ENCODE data around the gene BEND5. TPM values are rescaled to one million over a fixed set of nuclear protein-coding genes. Genes with fewer than 3 reads are reported as not detected.

BEND5 gene
- total and polyA plus RNA-seq, 2 of the 13 experiments (the other 11 are each of a cell fraction or from before 2014, with no cell fraction given): 0.11 TPM; not detected in 1

DNA sequence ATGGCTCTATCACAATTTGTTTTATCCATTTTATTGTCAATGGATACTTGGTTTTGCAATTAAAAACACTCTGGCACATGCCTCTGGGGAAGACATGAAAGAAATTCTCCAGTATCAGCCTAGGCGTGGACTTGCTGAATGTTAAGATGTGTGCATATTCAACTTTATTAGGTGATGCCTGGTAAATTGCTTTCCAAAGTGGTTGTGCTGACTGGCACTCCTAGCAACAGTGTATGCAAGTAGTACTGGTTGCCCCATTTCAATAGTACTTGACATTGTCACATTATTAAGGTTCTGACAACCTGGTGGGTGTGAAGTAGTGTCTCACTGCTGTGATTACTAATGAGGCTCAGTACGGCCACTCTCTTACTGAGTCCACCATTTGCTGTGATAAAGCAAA lies 48.1 kb downstream of the BEND5 start:
- H3K4me3 ChIP-seq (replicated peaks in 1 of 3; ENCODE audit: insufficient read depth in 1 of 3, low read depth in 2 of 3, low read length in 3 of 3): no peak overlapping the region
- no peak overlapping the region for H3K4me2 ChIP-seq (ENCODE audit: low read depth, low read length)
- H3K9ac ChIP-seq (ENCODE audit: insufficient read depth, low read depth, low read length): no peak overlapping the region
- no peak overlapping the region for H3K27ac ChIP-seq (ENCODE audit: extremely low read length, insufficient read depth, low read length)
- FAIRE-seq: no peak
- CTCF ChIA-PET (ENCODE audit: low intra/inter-chr PET ratio, low total read pairs): no interaction called here
- H3K4me1 ChIP-seq (ENCODE audit: insufficient read depth, low read length): no peaks in the 10 kb centered on the region
- no peak for ATAC-seq
- TF ChIP-seq NBN (conservative IDR thresholded peaks at IDR 0.05) (no peak), PRMT3 (CRISPR knock-in tag; IDR thresholded peaks at IDR 0.05; ENCODE audit: borderline replicate concordance, low read depth) (no peak), YY1 (IDR thresholded peaks at IDR 0.05; ENCODE audit: insufficient read depth, insufficient replicate concordance, low read depth, low read length) (no peak), THYN1 (CRISPR knock-in tag; IDR thresholded peaks at IDR 0.05; ENCODE audit: borderline replicate concordance, low read depth) (no peak)
- TF ChIP-seq, protein P1, sequence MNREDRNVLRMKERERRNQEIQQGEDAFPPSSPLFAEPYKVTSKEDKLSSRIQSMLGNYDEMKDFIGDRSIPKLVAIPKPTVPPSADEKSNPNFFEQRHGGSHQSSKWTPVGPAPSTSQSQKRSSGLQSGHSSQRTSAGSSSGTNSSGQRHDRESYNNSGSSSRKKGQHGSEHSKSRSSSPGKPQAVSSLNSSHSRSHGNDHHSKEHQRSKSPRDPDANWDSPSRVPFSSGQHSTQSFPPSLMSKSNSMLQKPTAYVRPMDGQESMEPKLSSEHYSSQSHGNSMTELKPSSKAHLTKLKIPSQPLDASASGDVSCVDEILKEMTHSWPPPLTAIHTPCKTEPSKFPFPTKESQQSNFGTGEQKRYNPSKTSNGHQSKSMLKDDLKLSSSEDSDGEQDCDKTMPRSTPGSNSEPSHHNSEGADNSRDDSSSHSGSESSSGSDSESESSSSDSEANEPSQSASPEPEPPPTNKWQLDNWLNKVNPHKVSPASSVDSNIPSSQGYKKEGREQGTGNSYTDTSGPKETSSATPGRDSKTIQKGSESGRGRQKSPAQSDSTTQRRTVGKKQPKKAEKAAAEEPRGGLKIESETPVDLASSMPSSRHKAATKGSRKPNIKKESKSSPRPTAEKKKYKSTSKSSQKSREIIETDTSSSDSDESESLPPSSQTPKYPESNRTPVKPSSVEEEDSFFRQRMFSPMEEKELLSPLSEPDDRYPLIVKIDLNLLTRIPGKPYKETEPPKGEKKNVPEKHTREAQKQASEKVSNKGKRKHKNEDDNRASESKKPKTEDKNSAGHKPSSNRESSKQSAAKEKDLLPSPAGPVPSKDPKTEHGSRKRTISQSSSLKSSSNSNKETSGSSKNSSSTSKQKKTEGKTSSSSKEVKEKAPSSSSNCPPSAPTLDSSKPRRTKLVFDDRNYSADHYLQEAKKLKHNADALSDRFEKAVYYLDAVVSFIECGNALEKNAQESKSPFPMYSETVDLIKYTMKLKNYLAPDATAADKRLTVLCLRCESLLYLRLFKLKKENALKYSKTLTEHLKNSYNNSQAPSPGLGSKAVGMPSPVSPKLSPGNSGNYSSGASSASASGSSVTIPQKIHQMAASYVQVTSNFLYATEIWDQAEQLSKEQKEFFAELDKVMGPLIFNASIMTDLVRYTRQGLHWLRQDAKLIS (CRISPR knock-in tag; IDR thresholded peaks at IDR 0.05): no peak
- no peaks in the 10 kb centered on the region for H3K36me3 ChIP-seq (replicated peaks in 1 of 2; ENCODE audit: control insufficient read depth in 1 of 2, insufficient read depth in 2 of 2, low read length in 2 of 2)
- in situ Hi-C loops (cut with HindIII; ENCODE audit: extremely low pct_ligation_motif_present, low pct_unique_long_range_greater_than_20kb) (no loop called here), intact Hi-C loops (cut with micrococcal nuclease; ENCODE audit: unreplicated experiment) (no loop called here)
- BruUV-seq (replicated peaks): no TSS peak
- H3K9me3 ChIP-seq (ENCODE audit: low read length): no peaks in the 10 kb centered on the region
- no peak for DNase-seq (ENCODE audit: low spot score)
- 83% methylated on average over 2 of the region's 2 CpGs for WGBS (ENCODE audit: low lambda C conversion rate)
- POLR2A ChIA-PET: no interaction called here
- H3K27me3 ChIP-seq (ENCODE audit: control insufficient read depth in 1 of 2, insufficient read depth in 2 of 2, low read length in 2 of 2): no peaks in the 10 kb centered on the region
- H2AFZ ChIP-seq (ENCODE audit: low read length): no peak overlapping the region
- H3K79me2 ChIP-seq (ENCODE audit: insufficient read depth, low read length): no peaks in the 10 kb centered on the region
- no peaks in the 10 kb centered on the region for H4K20me1 ChIP-seq (ENCODE audit: insufficient read depth, low read length)

All from HepG2 (cell line).